ENCODE data around the gene BCDIN3D.
A peak's percentile ranks its signal among the peaks of the same experiment; 100 is the strongest.

Gene BCDIN3D

DNA sequence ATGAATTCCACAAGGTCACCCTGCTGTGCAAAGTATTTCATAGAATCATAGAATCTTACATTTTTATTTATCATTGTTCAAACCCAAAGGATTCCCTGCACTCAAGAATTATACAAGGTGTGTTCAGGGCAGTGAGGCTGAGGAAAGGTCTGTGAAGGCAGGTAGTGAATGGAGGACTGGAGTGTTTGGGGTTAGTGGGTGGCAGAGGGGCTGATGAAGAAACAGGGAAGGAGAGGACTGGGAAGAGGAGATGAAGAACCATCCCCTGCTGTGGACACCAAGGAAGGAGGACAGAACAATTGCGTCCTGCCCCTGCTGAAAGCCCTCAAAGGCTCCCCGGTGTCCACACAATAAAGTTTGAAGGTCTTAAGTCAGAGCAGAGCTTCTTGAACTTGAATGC is 10.8 kb upstream of the BCDIN3D start:
- Mint-ChIP-seq H3K36me3 (ENCODE audit: low read depth) (peaks cover 2% of the 10 kb centered on the region), H3K4me1 (ENCODE audit: low read depth) (peaks cover 4% of the 10 kb centered on the region), H3K27me3 (ENCODE audit: low read depth) (peaks cover 43% of the 10 kb centered on the region), H3K4me3 (no peak overlapping the region), H3K9me3 (no peaks in the 10 kb centered on the region), H3K27ac (no peak overlapping the region)

- H3K4me3 Mint-ChIP-seq, result no peak overlapping the region
- H3K27ac Mint-ChIP-seq, result no peak overlapping the region
- peaks cover 4% of the 10 kb centered on the region for H3K36me3 Mint-ChIP-seq (ENCODE audit: low read depth)
- H3K4me1 Mint-ChIP-seq (ENCODE audit: low read depth), result peaks cover 25% of the 10 kb centered on the region
- peaks cover 26% of the 10 kb centered on the region for H3K27me3 Mint-ChIP-seq (ENCODE audit: low read depth)
- no peaks in the 10 kb centered on the region for H3K9me3 Mint-ChIP-seq
These were observed 4.3 kb upstream of the BCDIN3D start for GRCh38 chr12:49847161-49847560.

DNA sequence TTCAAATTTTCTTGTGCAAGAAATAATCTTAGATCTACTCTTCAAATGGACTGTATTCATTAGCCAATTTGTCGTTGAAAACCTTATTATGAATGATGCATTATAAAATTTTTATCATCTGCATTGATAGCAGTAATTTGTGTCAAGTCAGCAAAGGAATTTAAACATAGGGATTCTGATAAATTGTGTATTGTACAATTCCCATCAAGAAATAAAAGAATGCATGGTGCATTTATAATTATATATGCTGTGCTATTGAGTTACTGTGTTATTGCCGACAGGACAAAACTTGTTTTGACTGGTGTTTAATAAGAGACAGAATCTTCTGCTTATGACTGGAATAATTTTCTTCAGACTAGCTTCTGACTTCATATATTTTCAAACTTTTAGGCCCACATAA is 3.1 kb upstream of the BCDIN3D start:
- Mint-ChIP-seq H3K36me3 (ENCODE audit: low read depth) (peaks cover 7% of the 10 kb centered on the region), H3K9me3 (no peaks in the 10 kb centered on the region), H3K4me1 (ENCODE audit: low read depth) (peaks cover 33% of the 10 kb centered on the region), H3K27ac (no peak overlapping the region), H3K4me3 (no peak overlapping the region), H3K27me3 (ENCODE audit: low read depth) (peaks cover 17% of the 10 kb centered on the region)

DNA sequence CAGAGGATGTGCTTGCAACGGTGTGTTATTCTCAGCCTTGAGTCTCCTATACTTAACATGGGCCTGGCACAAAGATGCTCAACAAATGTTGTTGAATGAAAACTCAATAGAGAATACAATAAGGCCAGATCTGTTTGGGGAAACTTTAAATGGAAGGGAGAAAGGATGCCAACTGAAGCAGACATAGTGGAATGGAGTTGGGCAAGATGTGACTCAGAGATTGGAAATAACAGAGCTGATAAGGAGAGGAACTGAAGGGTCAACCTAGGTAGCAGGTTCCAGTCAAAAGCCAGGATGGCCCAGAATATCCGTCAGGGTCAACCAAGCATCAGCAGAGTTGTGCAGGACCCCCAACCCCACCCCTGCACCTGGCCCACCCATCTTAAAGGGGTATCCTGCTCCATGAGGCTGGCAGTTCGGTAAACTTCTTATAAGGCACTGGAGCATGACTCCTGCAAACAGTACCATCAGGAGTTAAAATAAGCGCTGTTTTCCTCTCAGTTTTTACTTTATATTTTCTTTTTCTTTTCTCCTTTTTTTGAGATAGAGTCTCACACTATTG is 1.1 kb upstream of the BCDIN3D start:
- H3K4me1 Mint-ChIP-seq (ENCODE audit: low read depth), result peaks cover 32% of the 10 kb centered on the region
- peaks cover 9% of the 10 kb centered on the region for H3K36me3 Mint-ChIP-seq (ENCODE audit: low read depth)
- H3K27ac Mint-ChIP-seq, result no peak overlapping the region
- peaks cover 8% of the 10 kb centered on the region for H3K27me3 Mint-ChIP-seq (ENCODE audit: low read depth)
- no peaks in the 10 kb centered on the region for H3K9me3 Mint-ChIP-seq
- no peak overlapping the region for H3K4me3 Mint-ChIP-seq

DNA sequence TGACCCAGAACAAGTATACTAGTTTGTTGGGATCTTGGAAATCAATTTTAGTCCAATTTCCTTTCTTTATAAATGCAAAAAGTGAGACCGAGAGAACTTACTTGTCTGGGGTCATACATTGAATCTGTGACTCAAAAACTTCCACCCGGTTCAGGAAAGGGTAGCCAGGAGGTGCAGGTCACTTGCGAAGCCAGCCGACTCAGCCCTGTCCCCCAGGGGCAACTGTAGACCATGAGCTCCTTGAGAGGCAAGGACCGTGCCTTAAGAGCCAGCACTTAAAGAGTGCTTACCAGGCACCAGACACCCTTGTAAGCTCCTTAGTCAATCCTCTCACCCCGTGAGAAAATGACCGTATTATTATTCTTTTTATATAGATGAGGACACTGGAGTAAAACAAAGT is 505 bp upstream of the BCDIN3D start:
- Mint-ChIP-seq H3K4me1 (ENCODE audit: low read depth) (peaks cover 32% of the 10 kb centered on the region), H3K27ac (peak overlapping the region; percentile 81), H3K4me3 (peak overlapping the region; percentile 93), H3K36me3 (ENCODE audit: low read depth) (peaks cover 7% of the 10 kb centered on the region), H3K27me3 (ENCODE audit: low read depth) (peaks cover 3% of the 10 kb centered on the region), H3K9me3 (no peaks in the 10 kb centered on the region)

DNA sequence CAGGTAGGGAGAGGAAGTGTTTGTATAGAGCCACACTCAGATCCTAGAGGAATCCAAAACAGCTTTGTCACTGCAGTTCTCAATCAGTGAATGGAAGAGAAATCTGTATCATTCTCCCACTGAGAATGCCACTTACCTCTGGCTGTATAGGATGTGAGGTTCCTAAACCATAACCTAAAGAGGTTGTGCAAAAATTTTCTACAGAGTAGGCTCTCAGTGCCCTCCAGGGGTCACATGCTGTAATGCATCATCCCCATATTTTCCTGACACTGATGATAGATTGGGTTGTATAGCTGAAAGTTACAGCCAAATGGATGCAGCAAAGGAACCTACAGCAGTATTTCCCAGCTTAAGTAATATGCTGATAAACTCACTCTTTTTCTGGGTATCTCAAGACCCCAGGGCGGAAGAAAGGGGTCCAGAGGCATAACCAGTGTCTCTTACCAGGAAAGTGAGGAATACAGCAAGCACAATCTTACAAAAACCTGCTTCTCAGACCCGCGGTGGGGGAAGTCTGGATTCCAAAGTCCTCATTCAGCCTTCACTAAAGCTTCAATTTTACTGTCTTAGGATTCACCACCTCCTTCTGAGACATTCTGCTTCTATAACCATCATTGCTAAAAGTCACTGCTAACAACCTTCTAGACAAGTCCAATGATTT is 3.8 kb downstream of the BCDIN3D start:
- Mint-ChIP-seq H3K4me3 (no peak overlapping the region), H3K9me3 (no peaks in the 10 kb centered on the region), H3K27ac (no peak overlapping the region), H3K27me3 (ENCODE audit: low read depth) (no peaks in the 10 kb centered on the region), H3K4me1 (ENCODE audit: low read depth) (peaks cover 23% of the 10 kb centered on the region), H3K36me3 (ENCODE audit: low read depth) (peaks cover 7% of the 10 kb centered on the region)

DNA sequence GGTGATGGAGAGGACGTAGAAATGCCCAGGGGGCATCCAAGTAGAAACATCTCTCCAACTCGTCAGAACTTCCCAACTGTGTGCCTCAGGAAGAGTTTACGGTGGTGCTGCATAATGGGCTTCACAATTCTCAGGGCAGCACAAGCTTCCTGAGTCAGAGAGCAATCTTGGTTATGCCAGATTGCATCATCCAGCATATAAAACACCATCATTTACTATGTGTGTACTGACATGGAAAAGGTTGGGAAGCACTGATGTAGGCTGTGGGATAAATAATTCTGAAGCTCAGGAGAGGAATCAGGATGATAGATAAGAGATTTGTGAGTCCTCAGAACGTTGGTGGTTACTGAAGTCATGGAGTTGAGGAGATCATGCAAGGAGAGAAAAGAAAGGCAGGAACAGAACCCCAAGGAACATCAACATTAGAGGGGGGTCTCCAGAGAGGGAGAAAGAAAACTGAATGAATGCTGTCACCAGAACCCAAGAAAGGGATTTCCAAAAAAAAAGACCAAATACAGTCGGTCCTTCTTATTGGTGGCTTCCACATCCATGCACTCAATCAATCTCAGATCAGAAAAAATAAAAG is 10.0 kb downstream of the BCDIN3D start:
- H3K27me3 Mint-ChIP-seq (ENCODE audit: low read depth), result peaks cover 14% of the 10 kb centered on the region
- H3K9me3 Mint-ChIP-seq, result no peaks in the 10 kb centered on the region
- no peak overlapping the region for H3K4me3 Mint-ChIP-seq
- H3K36me3 Mint-ChIP-seq (ENCODE audit: low read depth), result peaks cover 2% of the 10 kb centered on the region
- H3K27ac Mint-ChIP-seq, result no peak overlapping the region
- H3K4me1 Mint-ChIP-seq (ENCODE audit: low read depth), result peaks cover 11% of the 10 kb centered on the region

GRCh38 chr12:49831717-49832116 is 11.2 kb downstream of the BCDIN3D start:
- Mint-ChIP-seq H3K27ac (no peak overlapping the region), H3K9me3 (no peaks in the 10 kb centered on the region), H3K4me1 (ENCODE audit: low read depth) (peaks cover 11% of the 10 kb centered on the region), H3K36me3 (ENCODE audit: low read depth) (peaks cover 2% of the 10 kb centered on the region), H3K4me3 (no peak overlapping the region), H3K27me3 (ENCODE audit: low read depth) (peaks cover 23% of the 10 kb centered on the region)

DNA sequence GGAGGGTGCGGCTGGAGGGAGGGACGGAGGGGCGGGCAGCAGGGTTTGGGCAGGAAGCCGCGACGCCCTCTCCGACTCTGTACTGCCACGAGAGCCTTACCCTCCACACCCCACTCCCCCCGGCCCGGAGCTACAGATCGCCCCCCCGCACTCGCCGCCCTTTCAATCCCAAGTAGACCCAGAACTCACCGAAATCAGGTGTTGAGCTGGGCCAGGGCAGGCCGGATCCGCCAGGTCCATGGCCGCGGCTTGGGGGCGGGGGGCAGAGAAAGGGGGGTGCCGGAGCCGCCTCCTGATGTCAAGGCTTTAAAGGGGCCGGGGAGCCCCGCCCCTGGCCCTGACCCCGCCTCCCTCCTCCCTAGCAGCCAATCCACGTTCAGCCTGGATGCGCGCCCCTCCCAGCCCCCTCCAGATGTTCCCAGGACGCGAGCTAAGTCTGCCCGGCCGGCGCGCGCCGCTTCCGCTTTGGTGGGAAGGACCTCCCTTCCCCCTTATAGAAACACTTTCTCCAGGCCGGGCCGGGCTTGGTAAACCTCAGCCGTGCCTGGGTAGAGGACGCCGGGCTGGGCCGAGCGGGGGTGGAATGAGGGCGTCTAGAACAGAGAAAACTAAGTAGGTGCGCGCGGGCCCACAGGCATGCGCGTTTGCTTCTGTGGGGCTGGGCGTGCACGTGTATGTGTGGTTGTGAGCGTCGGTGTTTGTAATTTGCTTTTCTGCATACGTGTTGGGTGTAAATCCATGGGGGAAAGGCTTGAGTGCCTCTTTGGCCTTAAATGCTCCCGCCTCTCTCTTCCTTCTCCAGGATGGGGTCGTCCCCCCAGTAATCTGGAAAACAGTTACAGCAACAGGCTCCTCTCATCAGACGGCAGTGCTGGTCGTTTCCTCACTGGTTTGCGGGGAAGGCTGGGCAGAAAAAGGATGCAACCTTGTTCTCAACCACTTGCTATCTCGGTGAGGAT is 14.5 kb downstream of the BCDIN3D start, which contains the start of gene NCKAP5L:
Gene NCKAP5L, minus strand, starts transcription at position 281 of the 959 bp plus-strand sequence. CDS start 24,369 bp downstream, outside the sequence.
- H3K27ac Mint-ChIP-seq, result peak within 1 kb of the TSS; percentile 49
- peaks cover 2% of the 10 kb centered on the region for H3K36me3 Mint-ChIP-seq (ENCODE audit: low read depth)
- peaks cover 11% of the 10 kb centered on the region for H3K4me1 Mint-ChIP-seq (ENCODE audit: low read depth)
- H3K27me3 Mint-ChIP-seq (ENCODE audit: low read depth), result peaks cover 27% of the 10 kb centered on the region
- no peaks in the 10 kb centered on the region for H3K9me3 Mint-ChIP-seq
- peak within 1 kb of the TSS; percentile 94 for H3K4me3 Mint-ChIP-seq

DNA sequence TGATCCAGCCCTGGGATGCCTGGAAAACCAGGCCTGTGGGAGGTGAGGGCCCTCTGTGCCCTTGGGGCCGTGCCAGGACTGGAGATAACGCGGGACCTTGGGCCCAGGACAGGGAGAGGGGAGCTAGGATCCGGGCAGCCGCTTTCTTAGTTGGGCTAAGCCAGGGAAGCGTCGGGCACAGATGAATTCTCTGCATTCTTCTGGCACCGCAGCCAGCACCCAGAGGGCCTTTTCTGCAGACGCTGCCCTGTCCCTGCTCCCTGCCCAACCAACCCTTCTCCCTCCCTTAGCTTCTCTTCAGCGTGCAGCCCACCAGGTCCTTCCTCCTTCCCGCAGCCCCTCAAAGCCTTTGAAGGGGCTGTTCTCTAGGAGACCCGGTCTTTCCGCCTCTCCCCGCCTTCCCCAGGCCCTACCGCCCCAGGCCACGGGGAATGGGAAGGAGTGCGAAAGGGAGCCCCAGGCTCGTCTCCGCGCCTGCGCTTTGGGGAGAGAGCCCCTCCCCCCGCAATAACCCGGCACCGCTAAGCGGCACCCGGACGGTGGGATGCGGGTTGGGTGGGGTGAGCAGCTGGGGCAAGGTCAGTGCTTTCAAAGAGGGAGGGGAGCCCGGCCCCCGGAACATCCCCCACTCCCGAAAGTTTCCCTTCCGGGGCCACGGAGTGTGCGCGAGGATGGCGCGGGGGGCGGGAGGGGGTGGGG is 15.4 kb downstream of the BCDIN3D start:
- no peaks in the 10 kb centered on the region for H3K9me3 Mint-ChIP-seq
- peak overlapping the region; percentile 59 for H3K4me3 Mint-ChIP-seq
- H3K36me3 Mint-ChIP-seq (ENCODE audit: low read depth), result peaks cover 2% of the 10 kb centered on the region
- peaks cover 27% of the 10 kb centered on the region for H3K27me3 Mint-ChIP-seq (ENCODE audit: low read depth)
- peaks cover 11% of the 10 kb centered on the region for H3K4me1 Mint-ChIP-seq (ENCODE audit: low read depth)
- H3K27ac Mint-ChIP-seq, result no peak overlapping the region

GRCh38 chr12:49827051-49827400 is 15.9 kb downstream of the BCDIN3D start:
- H3K27ac Mint-ChIP-seq, result no peak overlapping the region
- peaks cover 27% of the 10 kb centered on the region for H3K27me3 Mint-ChIP-seq (ENCODE audit: low read depth)
- H3K4me1 Mint-ChIP-seq (ENCODE audit: low read depth), result peaks cover 11% of the 10 kb centered on the region
- peaks cover 2% of the 10 kb centered on the region for H3K36me3 Mint-ChIP-seq (ENCODE audit: low read depth)
- H3K9me3 Mint-ChIP-seq, result no peaks in the 10 kb centered on the region
- H3K4me3 Mint-ChIP-seq, result peak overlapping the region; percentile 59

DNA sequence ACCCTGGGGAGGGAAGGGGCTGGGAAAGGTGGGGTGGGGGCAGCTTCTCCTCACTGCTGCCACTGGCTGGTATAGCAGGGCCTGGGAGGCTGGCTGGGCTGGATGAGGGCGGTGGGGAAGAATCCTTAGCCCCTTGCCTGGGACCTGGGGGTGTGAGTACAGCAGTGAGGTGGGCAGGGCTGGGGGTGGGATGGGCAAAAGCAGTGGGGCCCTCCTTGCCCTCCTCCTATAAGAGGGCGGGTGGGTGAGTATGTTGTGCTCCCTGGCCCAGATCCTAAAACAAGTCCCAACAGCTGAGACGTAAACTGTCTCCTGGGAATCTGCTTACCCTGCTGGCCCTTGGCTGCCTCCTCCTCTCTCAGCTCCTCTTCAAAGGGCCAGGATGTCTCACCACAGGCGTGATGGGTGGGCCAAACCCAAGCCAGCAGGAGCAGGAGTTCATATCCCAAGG is 16.9 kb downstream of the BCDIN3D start:
- Mint-ChIP-seq H3K9me3 (no peaks in the 10 kb centered on the region), H3K36me3 (ENCODE audit: low read depth) (peaks cover 2% of the 10 kb centered on the region), H3K27me3 (ENCODE audit: low read depth) (peaks cover 27% of the 10 kb centered on the region), H3K27ac (no peak overlapping the region), H3K4me1 (ENCODE audit: low read depth) (peaks cover 17% of the 10 kb centered on the region), H3K4me3 (no peak overlapping the region)

- H3K27ac Mint-ChIP-seq, result no peak overlapping the region
- H3K36me3 Mint-ChIP-seq (ENCODE audit: low read depth), result peaks cover 2% of the 10 kb centered on the region
- H3K27me3 Mint-ChIP-seq (ENCODE audit: low read depth), result peaks cover 27% of the 10 kb centered on the region
- no peaks in the 10 kb centered on the region for H3K9me3 Mint-ChIP-seq
- H3K4me1 Mint-ChIP-seq (ENCODE audit: low read depth), result peaks cover 20% of the 10 kb centered on the region
- no peak overlapping the region for H3K4me3 Mint-ChIP-seq
These were observed 17.4 kb downstream of the BCDIN3D start for GRCh38 chr12:49825360-49825970.

Measured in T-helper 1 cell treated with Interleukin-12 subunit alpha and Interleukin-12 subunit beta and Interleukin-4 antibody, amounts not matched to agents 30 μg/mL and 1 μg/mL, for 36 hours (primary cell).